Keratinocyte (primary cell): ENCODE measurements around the gene PIM3.

Experiments used
- CTCF ChIP-seq, 3 experiments: IDR thresholded peaks in 1 of 3; conservative IDR thresholded peaks in 1 of 3; optimal IDR thresholded peaks in 1 of 3; 2 replicates in 2 of 3; 3 replicates in 1 of 3; pipeline versions ENCODE3 to v1.5.1; 2011; ENCODE audit warnings: low read length in 3 of 3, mild to moderate bottlenecking in 3 of 3, moderate library complexity in 2 of 3, control low read depth in 1 of 3, inconsistent platforms in 1 of 3; ENCODE audit not compliant: insufficient read depth in 2 of 3; ENCODE audit errors: extremely low read depth in 1 of 3
- EZH2 ChIP-seq: IDR thresholded peaks from one replicate; pipeline ENCODE4 v1.6.1; 2012; ENCODE audit warnings: inconsistent platforms, mild to moderate bottlenecking, low read length, moderate library complexity

GRCh38 chr22:50009251-50009650, 48.7 kb downstream of the PIM3 start:
- no peak for TF ChIP-seq CTCF (optimal IDR thresholded peaks at IDR 0.05 in 1 of 3, IDR thresholded peaks at IDR 0.05 in 1 of 3, conservative IDR thresholded peaks at IDR 0.05 in 1 of 3; ENCODE audit: extremely low read depth in 1 of 3, insufficient read depth in 2 of 3, low read length in 3 of 3)
- TF ChIP-seq EZH2 = no peak
